Neural progenitor cell (in vitro differentiated cells): Measurements from ENCODE around the gene PMVK.

Experiments used
- CTCF ChIP-seq: fragments of 200-600 bp; sonication (generic); IDR thresholded peaks from 2 replicates; pipeline ENCODE4 v1.5.1; 2017; ENCODE audit warnings: antibody characterized with exemption, mild to moderate bottlenecking
- EZH2 ChIP-seq: fragments of 200-600 bp; sonication (generic); IDR thresholded peaks from 2 replicates; pipeline ENCODE4 v1.6.1; 2017; ENCODE audit warnings: antibody characterized with exemption, mild to moderate bottlenecking, moderate library complexity
- EZH2phosphoT487 ChIP-seq: fragments of 200-600 bp; sonication (generic); IDR thresholded peaks from 2 replicates; pipeline ENCODE4 v1.6.1; 2017; ENCODE audit warnings: antibody characterized with exemption

- TF ChIP-seq CTCF = no peak
- TF ChIP-seq EZH2 = no peak
- TF ChIP-seq EZH2phosphoT487 = no peak
Observed at GRCh38 chr1:154901591-154901990, 34.9 kb downstream of the PMVK start.
